Activated CD8-positive, alpha-beta memory T cell treated with anti-CD3 and anti-CD28 coated beads, Interleukin-2, amount 50 U/mL, for 48 hours (primary cell): Measurements from ENCODE around the gene COL8A2.

ENCODE experiments used
- DNase-seq: peaks from one replicate; pipeline ENCODE4 v3.0.0-alpha.2; 2020

Gene COL8A2

DNA sequence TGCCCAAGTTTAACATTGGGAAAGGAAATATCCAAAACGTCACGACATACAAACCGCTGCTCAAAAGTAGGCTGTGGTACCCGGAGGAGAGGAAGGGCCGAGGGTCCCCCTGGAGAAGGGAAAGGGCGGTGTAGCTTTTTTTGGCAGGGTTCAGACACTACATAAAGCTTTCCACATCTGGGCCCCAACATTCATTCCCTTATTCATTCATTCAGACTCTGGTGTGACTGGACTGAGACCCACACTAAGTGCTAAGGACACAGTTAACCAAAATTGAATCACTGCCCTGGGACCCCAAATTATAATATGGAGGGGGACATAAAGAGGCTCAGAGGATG lies 10.3 kb upstream of the COL8A2 start:
- no peak for DNase-seq

DNA sequence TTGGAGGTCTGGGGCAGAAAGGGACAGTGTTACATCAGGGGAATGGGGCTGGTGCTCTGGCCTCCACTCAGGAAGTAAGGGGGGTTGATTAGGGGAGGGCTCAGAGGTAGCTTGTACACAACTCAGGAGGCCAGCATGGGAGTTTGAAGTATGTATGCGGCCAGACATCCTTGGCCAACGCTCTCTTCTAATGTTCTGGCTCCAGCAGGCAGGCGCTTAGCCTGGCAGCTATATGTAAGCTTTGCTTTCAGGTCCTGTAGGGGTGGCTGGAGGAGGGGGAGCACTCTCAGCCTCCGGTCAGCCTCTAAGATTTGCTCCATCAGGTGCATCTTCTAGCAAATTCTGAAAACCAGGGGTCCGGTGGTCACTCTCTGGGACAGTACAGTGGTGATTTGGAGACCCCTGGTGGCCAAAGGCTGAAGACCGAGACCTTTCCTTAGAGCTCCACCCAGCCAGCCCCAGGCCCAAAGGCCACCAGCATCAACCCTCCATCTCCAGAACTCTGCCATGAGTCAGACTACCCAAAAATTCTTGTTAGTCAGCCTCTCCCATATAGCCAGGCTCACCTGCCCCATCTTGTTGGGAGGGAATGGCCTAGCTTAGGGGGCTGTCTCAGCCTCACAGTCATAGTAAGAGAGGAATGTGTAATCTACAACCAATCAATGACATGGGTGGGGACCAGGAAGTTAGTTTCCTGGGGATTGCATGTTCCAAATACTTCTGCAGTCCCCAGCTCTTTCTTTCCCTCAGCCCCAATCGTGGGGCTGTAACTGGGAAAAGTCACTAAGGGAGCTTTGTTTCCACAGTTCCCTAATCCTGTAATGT lies 9.7 kb upstream of the COL8A2 start:
- DNase-seq: peak; percentile 73

DNA sequence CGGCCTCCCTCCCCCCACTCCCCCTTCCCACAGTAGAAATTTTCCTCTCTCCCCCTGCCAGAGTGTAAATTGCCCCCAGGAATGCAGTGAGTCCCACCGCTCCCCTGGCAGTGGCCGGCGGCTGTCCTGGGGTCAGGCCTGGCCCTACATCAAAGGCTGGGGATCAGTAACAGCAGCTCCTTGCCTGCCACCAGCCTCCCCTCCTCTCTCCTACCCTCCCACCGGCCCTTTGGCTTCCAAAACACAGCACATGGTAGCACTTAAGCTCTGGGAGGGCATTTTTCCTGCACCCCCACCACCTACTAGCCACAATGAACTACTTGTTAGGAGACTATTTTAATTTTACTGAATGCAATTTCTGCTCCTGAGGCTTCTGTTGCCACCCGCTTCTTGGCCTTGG lies 9.0 kb upstream of the COL8A2 start:
- DNase-seq: no peak

DNA sequence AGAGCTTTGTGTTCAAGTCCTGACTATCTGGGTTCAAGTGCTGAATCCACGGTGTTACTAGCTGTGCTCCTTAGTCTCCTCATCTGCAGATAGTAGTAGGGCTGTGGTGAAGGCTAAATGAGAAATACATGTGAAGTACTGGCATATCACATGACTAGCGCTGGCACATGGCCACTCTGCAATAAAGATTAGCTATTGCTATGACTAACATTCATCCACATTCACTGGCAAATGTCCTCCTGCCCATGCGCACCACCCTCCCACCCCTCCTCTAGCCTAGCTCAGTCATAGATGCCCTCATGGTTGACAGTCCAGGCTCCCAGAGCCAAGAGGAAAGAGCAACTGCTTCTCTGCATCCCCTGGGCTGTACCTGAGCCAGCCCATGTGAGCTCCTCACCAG lies 8.5 kb upstream of the COL8A2 start:
- no peak for DNase-seq

DNA sequence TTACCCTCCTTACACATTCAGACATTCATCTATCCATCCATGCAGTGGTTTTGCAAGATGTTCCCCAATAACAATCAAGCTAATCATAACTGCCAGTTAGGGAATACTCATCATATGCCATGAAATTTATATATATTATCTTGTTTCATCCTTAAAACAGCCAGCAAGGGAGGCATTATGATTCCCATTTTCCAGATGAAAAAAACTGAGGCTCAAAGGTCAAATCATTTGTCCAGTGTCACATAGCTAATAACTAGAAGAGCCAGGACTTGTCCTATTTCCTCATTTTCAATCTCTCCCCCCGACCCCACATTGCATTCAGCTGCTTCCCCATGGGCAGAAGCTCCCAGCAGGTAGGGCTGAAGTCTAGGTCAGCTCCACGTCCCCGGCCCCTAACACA lies 7.0 kb upstream of the COL8A2 start:
- no peak for DNase-seq

DNA sequence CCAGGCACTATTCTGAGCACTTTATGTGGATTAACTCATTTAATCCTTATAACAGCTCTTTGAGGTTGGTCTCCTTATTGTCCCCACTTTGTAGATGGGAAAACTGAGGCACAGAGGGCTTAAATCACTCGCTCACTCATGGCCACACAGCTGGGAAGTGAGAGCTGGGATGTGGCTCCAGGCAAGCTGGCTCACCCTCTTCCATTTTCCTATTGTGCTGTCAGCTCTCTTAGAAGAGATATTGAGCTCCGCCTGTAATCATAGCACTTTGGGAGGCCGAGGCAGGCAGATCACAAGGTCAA lies 3.8 kb upstream of the COL8A2 start:
- no peak for DNase-seq

DNA sequence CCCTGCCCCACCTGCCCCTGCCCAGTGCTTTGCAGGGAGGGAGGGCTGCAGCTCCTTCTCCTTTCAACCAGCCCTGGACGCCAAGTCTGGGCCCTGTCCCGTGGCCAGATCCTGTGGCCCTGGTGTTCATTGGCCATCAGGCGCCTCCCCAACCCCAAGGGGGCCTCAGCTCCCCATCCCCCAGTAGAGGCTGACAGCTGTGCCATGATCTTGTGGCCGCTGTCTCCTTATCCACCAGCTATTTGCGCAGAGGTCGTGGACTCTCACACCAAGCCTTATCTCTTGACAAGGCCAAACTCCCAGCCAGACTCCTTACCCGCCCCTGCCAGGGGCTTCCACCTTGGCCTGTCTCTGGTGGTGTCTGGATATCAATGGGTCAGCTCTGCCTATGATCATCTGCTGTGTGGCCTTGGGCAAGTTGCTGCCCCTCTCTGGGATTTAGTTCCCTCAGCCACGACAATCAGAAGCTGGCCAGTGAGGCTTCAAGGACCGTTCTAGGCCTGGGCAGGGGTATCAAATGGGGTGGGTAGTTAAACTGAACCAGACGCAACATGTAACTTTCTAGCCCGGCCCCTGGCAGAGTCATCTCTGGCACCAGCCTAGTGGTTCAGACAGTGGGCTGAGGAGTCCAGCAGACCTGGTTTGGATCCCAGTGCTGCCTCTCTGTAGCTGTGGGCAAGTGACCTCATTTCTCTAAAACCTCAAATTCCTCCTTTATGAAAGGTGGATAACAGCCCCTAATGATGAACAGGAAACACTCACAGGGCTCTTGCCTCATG lies 3.3 kb upstream of the COL8A2 start:
- no peak for DNase-seq

DNA sequence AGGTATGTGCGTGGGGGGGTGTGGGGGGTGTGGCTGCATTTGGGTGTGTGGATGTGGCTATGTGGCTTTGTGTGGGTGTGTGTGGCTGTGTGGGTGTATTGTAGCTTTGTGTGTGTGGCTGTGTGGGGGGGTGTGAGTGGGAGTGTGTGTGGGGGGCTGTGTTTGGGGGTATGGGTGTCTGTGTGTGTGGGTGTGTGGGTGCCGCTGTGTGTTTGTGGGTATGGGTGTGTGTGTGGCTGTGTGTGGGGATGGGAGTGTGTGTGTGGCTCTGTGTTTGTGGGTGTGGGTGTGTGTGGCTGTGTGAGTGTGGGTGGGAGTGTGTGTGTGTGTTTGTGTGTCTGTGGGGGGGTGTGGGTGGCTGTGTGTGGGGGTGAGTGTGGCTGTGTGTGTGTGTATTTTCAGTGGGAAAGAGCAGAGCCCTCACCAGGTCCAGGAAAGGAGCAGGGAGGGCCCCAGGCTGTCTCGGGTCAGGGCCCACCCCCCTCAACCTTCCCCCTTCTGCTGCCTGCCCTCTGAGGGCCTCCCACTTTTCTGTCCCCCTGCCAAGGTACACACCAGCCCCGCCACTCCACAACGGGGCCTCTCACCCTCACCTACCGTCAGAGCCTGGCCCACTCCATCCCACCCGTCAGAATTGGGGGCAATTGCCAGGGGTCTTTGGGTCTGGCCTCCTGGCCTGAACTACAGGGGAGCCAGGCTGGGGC lies 1.9 kb upstream of the COL8A2 start:
- DNase-seq: no peak

DNA sequence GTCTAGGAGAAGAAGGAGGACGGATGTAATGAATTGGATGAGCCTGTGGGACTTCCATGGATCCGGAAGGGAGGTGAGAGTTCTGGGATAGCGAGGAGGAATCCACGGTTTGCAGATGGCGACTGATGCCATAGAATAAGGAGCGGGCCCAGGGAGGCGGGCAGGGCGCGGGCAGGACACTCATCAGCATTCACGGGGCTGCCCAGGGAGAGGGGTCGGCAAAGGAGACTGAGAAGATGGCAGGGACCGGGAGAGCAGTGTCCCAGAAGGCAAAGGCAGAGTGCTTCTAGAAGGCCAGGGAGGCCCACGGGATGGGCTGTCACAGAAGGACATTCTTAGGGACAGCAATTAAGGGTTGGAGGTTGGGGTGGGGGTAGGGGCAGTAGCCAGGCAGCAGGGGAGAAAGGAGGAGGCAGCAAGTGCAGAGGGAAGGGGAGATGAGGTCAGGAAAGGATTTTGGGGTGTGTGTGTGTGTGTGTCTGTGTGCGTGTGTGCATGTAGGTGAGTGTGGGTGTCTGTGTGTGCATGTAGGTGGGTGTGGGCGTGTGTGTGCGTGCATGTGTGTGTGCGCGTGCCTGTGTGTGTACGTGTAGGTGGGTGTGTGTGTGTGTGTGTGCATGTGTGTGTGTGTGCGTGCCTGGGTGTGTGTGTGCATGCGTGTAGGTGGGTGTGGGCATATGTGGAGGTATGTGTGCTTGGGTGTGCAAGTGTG lies 1.1 kb upstream of the COL8A2 start:
- DNase-seq: no peak

DNA sequence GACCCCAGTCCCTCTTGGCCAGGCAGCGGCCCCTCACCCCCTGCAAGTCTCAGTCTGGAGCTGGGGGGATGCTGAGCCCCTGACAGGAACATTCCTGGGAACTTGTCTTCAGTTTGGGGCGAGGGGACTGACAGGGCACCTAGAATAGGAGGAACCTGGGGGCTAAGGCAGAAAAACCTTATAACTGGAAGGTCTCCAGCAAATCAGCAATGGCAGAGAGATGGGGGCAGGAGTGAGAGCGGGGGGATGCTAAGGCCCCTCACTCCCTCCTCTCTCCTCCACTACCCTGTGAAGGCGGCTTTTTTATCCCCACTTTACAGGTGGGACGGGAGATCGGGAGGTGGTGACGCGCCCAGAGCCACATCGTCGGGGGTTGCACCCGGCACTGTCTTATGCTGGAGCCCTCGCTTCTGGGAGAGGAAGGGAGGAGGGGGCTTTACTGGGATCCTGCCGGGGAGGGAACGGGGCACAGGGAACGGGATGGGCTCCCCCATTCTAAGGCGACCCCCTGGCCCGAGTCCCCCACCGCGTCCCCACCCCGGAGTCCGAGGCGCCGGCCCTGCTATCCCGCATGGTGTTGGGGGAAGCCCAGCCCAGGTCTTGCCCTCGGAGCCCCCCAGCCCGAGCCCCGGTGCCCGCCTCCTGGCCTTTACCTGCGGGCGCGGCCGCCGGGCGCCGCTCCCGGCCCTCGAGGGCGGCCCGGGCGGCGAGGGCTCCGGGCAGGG lies 456 bp downstream of the COL8A2 start:
- DNase-seq: no peak

DNA sequence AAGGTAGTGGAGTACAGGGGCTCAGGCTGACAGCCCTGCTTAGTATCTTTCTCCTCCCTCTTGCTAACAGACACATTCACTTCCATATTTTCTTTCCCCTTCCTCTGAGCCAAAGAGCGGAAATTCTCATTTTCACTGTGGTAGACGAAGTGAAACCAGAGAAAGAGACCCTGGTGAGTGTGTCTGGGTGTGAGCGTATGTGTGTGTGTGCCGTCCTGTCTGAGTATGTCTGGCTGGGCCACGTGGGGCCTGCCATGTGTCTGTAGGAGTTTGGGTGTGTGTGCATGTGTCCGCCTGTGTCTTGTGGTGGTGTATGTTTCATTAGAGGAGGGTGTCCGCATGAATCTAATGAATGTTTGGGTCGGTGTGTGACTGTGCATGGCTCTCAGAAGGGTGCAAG lies 1.7 kb downstream of the COL8A2 start:
- DNase-seq: no peak

DNA sequence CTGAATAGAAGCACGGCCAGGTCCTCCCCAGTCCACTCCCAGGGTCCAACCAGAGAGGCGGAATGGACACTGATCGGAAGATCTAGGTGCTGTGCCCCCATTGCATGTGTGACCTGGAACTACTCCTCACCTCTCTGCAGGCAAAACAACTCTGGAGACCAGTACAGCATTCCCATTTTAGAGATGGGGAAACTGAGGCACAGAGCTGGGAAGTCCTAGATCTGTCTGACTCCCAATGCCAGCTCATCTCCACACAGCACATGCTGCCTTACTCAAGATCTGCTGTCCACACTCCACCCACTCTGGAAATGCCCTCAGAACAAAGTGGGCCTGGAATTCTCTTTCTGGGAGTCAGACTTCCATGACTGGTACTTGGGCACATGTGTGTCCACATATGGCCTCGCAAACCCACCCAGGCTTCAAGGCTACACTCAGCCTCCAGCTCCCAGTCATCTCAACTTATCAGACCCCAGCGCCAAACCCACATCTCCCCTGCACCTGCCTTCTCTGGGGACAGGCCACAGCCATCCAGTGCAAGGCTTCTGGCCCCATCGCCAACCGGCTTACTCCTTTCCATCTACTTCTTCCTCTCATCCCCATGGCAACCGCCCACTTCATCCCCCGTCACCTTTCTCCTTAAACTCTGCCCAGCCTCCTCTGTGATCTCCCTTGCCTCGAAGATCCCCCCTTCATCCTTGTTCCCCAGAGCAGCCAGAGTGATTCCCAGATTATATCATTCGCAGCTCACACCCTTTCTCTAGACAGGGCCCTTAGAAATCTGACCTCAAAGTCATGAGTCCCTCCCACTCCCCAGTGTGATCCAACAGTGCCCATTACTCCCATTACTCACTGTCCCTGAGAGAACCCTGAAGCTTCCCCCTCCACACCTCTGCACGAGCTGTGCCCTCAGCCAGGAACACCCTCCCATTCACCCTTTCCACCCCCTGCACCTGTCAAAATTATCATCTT lies 2.7 kb downstream of the COL8A2 start:
- no peak for DNase-seq

DNA sequence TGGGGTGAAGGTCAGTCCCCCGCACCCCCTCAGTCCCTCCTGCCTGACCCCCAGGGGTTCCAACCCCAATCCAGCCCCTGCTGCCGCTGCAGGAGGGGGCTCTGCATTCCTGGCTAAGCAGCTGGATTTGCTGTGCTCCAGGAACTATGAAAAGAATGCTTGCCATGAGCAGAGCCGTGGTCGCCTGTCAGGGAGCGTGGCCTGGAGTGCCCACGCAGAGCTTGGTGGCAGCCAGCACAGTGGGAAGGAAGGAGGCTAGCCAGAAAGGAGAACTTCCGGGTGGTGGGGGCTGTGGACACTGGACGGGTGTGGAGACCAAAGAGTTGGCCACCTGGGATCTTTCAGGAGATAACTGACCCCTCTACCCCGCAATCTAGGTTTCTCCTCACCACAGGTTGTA lies 5.6 kb downstream of the COL8A2 start:
- DNase-seq: no peak

DNA sequence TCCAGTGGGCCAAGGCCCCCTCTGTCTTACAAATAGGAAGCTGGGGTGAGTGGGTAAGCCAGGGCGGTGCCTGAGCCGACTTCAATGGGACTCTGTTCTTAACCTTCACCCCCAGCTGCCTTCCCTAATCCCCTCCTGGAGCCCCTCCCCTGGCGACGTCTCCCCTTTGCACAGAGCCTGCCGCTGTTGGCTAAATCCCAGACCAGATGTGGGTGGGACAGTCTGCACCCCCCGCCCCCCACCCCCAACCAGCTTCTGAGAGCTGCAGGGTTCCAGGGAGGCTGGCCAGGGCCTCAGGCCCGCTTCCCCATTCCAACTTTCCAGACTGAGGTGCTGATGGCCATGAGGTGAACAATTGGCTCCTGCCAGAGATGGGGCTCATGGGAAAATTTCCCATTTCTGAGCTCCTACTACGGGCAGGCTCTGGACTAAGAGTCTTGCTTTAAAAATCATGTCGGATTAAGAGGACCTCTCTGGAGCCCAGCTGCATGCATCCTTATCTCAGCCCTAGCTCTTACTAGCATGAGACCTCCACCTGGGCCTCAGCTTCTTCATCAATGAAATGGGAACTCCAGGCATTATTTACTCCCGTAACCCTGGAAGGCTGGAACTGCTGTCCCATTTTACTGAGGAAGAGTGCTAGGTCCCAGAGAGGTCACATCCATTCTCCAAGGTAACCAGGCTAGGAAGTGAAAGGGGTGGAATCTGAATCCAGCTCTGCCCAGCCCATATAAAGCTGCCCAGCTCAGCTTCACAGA lies 6.4 kb downstream of the COL8A2 start:
- DNase-seq: no peak

DNA sequence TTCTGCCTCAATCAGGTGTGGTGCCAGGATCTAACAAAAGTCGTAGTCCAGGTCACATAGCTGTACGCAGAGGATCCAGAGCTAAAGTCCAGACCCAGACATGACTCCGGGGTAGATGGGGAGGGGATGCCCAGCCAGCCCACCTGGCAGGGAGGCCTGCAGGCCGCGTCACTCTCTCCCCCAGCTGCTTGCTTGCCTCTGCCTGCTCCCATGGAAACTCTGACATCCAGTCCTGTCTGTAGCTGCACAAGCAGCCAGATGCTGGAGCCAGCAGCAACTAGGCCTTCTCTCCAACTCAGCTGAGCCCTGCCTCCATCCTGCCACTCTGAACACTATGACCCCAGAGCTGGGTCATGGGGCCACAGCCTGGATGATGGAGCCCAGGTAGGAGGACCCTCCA lies 8.1 kb downstream of the COL8A2 start:
- no peak for DNase-seq

DNA sequence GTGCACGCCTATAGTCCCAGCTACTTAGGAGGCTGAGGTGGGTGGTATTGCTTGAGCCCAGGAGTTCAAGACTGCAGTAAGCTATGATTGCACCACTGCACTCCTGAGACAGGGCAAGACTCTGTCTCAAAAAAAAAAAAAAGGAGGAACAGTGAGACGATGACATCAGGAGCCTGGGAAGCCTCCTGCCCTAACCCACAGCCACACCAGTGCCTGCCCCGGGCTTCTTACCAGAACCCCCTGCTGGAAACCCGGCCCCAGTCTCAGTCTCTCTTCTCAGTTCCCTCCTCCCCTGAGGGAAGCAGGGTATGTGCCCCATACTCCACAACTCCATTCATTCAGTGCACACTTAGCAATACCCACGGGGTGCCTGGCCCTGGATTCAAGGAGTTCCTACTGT lies 9.1 kb downstream of the COL8A2 start:
- no peak for DNase-seq

DNA sequence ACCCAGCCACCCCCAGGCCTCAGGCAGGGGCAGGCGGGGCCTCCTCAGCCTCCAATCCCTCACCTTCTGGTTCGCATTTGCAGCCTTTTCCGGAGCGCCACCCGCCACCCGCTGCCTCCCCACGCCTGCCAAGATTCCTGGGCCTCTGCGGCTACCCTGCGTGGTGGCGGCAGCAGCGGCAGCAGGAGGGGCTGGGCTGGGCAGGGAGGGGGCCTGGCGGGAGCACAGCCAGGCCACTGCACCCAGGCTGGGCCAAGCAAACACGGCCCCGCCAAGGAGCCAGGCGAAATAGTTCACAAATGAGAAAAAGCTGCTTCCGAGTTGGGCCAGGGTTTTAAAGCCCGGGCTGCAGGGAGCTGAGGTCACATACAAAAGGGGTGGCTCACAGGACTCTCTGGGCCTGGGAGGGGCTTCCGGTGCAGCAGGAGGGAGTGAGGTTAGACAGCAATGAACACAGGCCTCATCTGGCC lies 9.8 kb downstream of the COL8A2 start:
- no peak for DNase-seq

DNA sequence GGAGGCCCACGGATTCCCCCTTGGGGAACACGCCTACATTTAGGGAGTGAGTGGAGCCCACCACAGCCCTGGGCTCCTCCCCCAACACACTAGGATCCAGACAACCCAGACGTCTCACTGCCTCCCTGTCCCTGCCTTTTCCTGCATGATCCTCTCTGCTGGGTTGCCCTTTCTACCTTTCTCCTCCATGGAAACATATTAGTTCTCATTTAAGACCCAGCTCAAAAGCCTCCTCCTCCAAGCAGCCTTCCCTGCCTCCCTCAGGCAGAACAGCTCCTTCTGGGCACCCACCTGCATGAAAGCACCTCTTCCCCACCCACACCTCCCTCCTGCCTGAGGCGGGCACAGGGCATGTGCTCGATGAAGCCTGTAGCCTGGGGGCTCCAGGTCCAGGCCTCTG lies 10.7 kb downstream of the COL8A2 start:
- DNase-seq: no peak

DNA sequence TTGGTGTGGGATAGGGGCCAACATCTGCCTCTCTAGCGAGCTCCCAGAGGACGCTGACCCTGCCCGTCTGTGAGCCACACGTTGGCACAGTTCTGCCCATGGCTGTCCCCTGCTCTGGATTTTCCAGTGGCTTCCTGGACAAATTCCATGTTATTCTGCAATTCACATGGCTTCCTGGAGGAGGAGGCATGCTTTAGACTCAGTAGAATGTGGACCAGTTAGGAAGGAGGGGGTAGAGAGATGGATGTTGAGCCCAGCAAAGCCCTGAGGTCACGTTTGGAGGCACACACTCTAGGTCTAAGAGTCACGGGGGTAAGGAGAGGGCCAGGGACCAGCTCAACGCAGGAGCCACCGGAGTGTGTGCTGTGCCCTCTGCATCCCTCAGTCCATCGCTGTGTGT lies 12.2 kb downstream of the COL8A2 start:
- no peak for DNase-seq

DNA sequence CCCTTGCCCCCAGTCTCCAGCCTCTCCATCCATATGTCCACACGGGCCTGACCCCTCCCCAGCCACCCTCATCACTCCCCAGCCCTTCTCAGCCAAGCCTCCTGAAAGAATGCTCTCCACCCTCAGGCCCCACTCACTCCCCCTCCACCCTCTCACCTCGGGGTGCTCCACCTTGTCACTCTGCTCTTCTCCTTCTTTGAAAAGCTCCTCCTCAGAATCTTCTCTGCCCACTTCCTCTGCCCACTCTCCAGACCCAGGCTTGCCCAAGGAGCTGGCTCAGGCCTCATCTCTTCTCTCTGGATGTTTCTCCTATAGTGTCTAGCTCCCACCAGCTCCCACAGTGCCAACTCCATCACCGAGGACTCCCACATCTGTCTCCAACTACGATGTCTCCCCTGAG lies 13.9 kb downstream of the COL8A2 start:
- no peak for DNase-seq
